Measurements from ENCODE around the gene IL3RA.

Gene IL3RA

GRCh38 chrX:1391370-1391706, 54.8 kb downstream of the IL3RA start:
- peak overlapping the region; percentile 85 for H3K4me3 ChIP-seq (ENCODE audit: low read length)
- no peak for DNase-seq (ENCODE audit: low read depth)
- TF ChIP-seq CTCF (conservative IDR thresholded peaks at IDR 0.05; ENCODE audit: low read depth, low read length) = no peak

GRCh38 chrX:1391707-1392375, 55.3 kb downstream of the IL3RA start, which contains the start of gene SLC25A6:
TSS of gene SLC25A6 (minus strand) at chrX:1392113. CDS start at chrX:1392009, 104 bp downstream.
- H3K4me3 ChIP-seq (ENCODE audit: low read length) = peak within 1 kb of the TSS; percentile 85
- DNase-seq (ENCODE audit: low read depth) = peak; percentile 84
- TF ChIP-seq CTCF (conservative IDR thresholded peaks at IDR 0.05; ENCODE audit: low read depth, low read length) = peak; percentile 7

GRCh38 chrX:1392376-1393068, 55.9 kb downstream of the IL3RA start:
- no peak for DNase-seq (ENCODE audit: low read depth)
- TF ChIP-seq CTCF (conservative IDR thresholded peaks at IDR 0.05; ENCODE audit: low read depth, low read length) = no peak
- H3K4me3 ChIP-seq (ENCODE audit: low read length) = peak overlapping the region; percentile 66

- TF ChIP-seq CTCF (conservative IDR thresholded peaks at IDR 0.05; ENCODE audit: low read depth, low read length) = no peak
- H3K4me3 ChIP-seq (ENCODE audit: low read length) = no peak overlapping the region
- no peak for DNase-seq (ENCODE audit: low read depth)
Measured at GRCh38 chrX:1393871-1394615, 57.5 kb downstream of the IL3RA start.

- DNase-seq (ENCODE audit: low read depth) = no peak
- no peak overlapping the region for H3K4me3 ChIP-seq (ENCODE audit: low read length)
- TF ChIP-seq CTCF (conservative IDR thresholded peaks at IDR 0.05; ENCODE audit: low read depth, low read length) = no peak
Measured at GRCh38 chrX:1394731-1395501, 58.3 kb downstream of the IL3RA start.

- no peak for TF ChIP-seq CTCF (conservative IDR thresholded peaks at IDR 0.05; ENCODE audit: low read depth, low read length)
- no peak for DNase-seq (ENCODE audit: low read depth)
- no peak overlapping the region for H3K4me3 ChIP-seq (ENCODE audit: low read length)
Measured at GRCh38 chrX:1395646-1396216, 59.1 kb downstream of the IL3RA start.
